ENCODE data around the gene OR2H2.

DNA sequence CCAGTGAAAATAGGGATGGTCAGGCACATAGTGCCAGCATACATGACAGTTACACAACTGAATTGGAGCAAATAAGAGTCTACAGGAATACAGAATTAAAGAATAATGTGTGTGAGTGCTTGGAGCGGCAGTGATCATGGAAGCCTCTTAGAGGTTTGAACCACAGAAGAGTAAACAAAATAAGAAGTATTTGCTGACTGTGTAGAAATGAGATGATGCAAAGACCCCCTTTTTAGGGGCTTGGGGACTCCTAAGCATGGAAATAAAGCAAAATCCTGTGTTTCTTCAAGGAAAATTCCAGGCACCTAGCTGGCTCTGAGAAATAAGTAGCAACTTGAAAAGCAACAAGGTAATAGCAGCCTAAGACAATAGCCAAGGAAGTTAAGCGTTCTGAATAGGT is 6.8 kb downstream of the OR2H2 start:
- no peak for TF ChIP-seq POLR2A (IDR thresholded peaks at IDR 0.05)
- TF ChIP-seq, protein P1, sequence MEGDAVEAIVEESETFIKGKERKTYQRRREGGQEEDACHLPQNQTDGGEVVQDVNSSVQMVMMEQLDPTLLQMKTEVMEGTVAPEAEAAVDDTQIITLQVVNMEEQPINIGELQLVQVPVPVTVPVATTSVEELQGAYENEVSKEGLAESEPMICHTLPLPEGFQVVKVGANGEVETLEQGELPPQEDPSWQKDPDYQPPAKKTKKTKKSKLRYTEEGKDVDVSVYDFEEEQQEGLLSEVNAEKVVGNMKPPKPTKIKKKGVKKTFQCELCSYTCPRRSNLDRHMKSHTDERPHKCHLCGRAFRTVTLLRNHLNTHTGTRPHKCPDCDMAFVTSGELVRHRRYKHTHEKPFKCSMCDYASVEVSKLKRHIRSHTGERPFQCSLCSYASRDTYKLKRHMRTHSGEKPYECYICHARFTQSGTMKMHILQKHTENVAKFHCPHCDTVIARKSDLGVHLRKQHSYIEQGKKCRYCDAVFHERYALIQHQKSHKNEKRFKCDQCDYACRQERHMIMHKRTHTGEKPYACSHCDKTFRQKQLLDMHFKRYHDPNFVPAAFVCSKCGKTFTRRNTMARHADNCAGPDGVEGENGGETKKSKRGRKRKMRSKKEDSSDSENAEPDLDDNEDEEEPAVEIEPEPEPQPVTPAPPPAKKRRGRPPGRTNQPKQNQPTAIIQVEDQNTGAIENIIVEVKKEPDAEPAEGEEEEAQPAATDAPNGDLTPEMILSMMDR (IDR thresholded peaks at IDR 0.05 in 8 of 11, conservative IDR thresholded peaks at IDR 0.05 in 3 of 11) = no peak
- no peak for TF ChIP-seq POLR2AphosphoS5 (IDR thresholded peaks at IDR 0.05)

All from spleen (tissue), 7 donors.